Muscle layer of duodenum (tissue), 2 donors: ENCODE measurements around the gene MAP1LC3C.

Experiments used
- H3K27ac ChIP-seq: one replicate; pipeline ENCODE4 v1.7.0; 2013; ENCODE audit warnings: mild to moderate bottlenecking, low read length
- H3K27me3 ChIP-seq: one replicate; pipeline ENCODE4 v1.7.0; 2013; ENCODE audit warnings: low read depth, mild to moderate bottlenecking, control low read depth, low read length
- H3K36me3 ChIP-seq, 2 donors: one replicate each; pipeline ENCODE4 v1.7.0; 2013; ENCODE audit warnings: low read length in 2 of 2, control low read depth in 1 of 2, mild to moderate bottlenecking in 1 of 2; ENCODE audit not compliant: insufficient read depth in 2 of 2, control insufficient read depth in 1 of 2
- H3K4me1 ChIP-seq, 2 donors: one replicate each; pipeline ENCODE4 v1.7.0; 2013; ENCODE audit warnings: low read length in 2 of 2, mild to moderate bottlenecking in 2 of 2, control low read depth in 1 of 2, moderate library complexity in 1 of 2; ENCODE audit not compliant: insufficient read depth in 2 of 2, control insufficient read depth in 1 of 2
- H3K4me3 ChIP-seq, 2 donors: one replicate each; pipeline ENCODE4 v1.7.0; 2013; ENCODE audit warnings: low read length in 2 of 2, low read depth in 1 of 2, mild to moderate bottlenecking in 1 of 2
- H3K9me3 ChIP-seq, 2 donors: one replicate each; pipeline ENCODE4 v1.7.0; 2013; ENCODE audit warnings: low read length in 2 of 2, control low read depth in 1 of 2, mild to moderate bottlenecking in 1 of 2; ENCODE audit not compliant: control insufficient read depth in 1 of 2
- donor health status: healthy.

Gene MAP1LC3C

DNA sequence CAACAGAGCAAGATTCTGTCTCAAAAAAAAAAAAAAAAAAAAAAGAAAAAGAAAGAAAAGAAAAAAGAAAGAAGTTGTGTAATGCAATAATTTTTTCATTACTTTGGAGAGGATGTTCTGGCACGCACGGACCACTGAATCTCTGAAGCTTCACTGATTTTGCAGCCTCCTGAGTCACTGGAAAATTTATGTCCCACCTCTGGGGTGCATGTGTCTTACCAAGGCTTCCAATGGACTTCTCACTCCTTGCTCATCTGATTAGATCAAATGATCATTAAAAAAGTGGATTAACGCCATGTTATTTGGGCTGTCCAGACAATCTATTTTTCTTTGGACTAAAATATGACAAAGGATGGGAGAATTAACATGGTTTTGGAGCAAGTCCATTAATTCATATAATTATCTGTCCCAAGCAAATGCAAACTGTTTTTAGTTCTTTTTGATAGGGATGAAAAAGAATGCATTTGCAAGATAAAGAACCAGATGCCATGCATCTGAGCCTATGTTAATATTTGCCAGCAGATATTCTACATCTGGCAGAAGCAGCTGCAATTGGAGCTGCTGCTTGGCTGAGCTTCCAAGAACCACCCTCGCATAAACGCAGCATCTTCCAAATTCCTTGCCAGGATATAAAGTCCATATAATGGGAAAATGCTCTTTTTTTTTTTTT lies 10.1 kb upstream of the MAP1LC3C start:
- Histone ChIP-seq H3K4me1 (peaks cover 0 to 4% of the 10 kb centered on the region in 2 donors), H3K27me3 (no peaks in the 10 kb centered on the region), H3K4me3 (no peak overlapping the region), H3K36me3 (no peaks in the 10 kb centered on the region), H3K9me3 (no peaks in the 10 kb centered on the region), H3K27ac (no peak overlapping the region)

DNA sequence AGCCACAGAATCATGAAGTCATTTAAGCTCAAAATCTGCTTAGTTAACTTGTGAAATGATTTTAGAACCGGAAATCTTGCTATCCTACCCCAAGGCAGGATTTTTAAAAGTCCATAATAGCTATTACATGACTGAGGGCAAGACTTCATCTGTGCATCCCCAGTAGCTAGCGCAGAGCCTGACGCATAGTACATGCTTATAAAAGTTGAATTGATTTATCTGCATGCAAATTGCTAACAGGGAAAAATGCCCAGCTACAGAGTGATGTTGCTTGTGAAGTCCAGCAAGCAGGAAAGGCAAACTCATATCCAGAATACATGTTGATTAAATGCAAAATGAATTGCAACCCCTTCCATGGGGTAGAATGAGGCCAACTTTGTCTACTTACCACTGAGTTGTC lies 8.1 kb upstream of the MAP1LC3C start:
- H3K4me3 ChIP-seq, result no peak overlapping the region
- no peak overlapping the region for H3K27ac ChIP-seq
- H3K27me3 ChIP-seq, result no peaks in the 10 kb centered on the region
- peaks cover 0 to 4% of the 10 kb centered on the region in 2 donors for H3K4me1 ChIP-seq
- no peaks in the 10 kb centered on the region for H3K36me3 ChIP-seq
- no peaks in the 10 kb centered on the region for H3K9me3 ChIP-seq

DNA sequence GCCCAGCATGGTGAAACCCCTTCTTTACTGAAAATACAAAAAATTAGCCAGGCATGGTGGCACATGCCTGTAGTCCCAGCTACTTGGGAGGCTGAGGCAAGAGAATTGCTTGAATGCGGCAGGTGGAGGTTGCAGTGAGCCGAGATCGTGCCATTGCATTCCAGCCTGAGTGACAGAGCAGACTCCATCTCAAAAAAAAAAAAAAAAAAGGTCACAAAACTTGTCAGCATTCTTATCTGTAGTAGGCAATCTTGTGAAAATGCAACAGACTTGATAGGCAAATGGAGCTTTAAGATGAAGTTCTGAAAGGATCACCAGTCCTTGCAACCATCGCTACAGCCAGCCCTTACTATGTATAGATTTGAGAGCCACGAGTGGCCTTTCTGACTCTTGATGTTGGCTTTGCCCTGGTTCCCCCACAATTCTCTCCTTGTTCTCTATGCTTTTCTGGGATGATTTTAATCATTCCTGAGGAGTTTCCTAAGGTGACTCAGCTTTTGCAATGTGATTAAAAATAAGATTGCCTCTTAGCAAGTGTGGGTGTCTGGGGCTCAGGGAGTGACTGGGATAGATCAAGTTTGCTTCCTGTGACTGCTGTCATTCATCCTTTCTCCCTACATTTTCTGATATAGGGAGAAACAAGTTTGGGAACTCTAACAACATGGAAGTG lies 7.1 kb upstream of the MAP1LC3C start:
- no peaks in the 10 kb centered on the region for H3K9me3 ChIP-seq
- H3K4me1 ChIP-seq, result peaks cover 0 to 4% of the 10 kb centered on the region in 2 donors
- H3K27me3 ChIP-seq, result no peaks in the 10 kb centered on the region
- H3K27ac ChIP-seq, result no peak overlapping the region
- H3K36me3 ChIP-seq, result no peaks in the 10 kb centered on the region
- H3K4me3 ChIP-seq, result no peak overlapping the region

DNA sequence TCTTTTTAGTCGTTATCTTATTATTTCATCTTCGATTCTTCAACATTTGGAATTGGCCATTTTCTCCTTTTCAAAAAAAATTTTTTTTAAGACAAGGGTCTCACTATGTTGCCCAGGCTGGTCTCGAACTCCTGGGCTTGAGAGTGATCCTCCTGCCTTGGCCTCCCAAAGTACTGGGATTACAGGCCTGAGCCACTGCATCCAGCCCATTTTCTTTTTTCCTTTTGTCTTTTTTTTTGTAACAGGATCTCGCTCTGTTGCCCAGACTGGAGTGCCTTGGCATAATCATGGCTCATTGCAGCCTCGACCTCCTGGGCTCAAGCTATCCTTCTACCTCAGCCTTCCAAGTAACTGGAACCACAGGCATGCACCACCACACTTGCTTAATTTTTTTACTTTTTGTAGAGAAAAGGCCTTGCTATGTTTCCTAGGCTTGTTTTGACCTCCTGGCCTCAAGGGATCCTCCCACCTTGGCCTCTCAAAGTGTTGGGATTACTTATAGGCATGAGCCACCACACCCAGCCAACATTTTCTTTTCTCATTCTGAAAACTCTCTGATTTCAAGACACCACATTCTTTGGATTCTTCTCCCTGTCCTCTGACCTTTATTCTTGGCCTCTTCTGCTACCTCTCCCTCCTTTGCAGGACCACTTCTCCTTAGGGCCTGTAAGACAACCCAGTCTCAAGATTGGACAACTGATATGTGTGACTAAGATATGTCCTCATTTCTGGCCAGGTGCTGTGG lies 6.0 kb upstream of the MAP1LC3C start:
- H3K4me3 ChIP-seq, result no peak overlapping the region
- peaks cover 0 to 4% of the 10 kb centered on the region in 2 donors for H3K4me1 ChIP-seq
- no peaks in the 10 kb centered on the region for H3K9me3 ChIP-seq
- no peaks in the 10 kb centered on the region for H3K27me3 ChIP-seq
- no peak overlapping the region for H3K27ac ChIP-seq
- H3K36me3 ChIP-seq, result no peaks in the 10 kb centered on the region

- Histone ChIP-seq H3K27me3 (no peaks in the 10 kb centered on the region), H3K4me1 (peaks cover 5 to 6% of the 10 kb centered on the region in 2 donors), H3K36me3 (no peaks in the 10 kb centered on the region), H3K27ac (no peak overlapping the region), H3K9me3 (no peaks in the 10 kb centered on the region), H3K4me3 (no peak overlapping the region)
These were observed 3.6 kb upstream of the MAP1LC3C start for GRCh38 chr1:242002510-242002909.

DNA sequence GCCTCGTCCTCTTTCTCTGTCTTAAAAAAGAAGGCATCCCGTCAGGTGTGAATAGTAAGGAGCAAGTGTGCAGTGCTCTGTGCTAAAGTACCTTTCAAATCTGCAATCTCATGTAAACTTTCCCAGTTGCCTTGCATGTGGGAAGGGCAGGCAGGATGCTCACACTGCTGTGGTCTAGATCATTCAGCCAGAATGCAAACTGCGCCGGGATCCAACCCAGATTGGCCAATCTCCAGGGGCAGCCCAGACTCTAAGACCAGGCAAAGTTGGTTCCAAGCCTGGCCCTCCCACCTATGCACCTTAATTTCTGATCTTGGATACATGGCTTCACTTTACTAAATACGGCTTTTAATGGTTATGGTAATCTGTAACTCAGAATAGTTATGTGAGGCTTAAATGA lies 3.2 kb upstream of the MAP1LC3C start:
- no peak overlapping the region for H3K4me3 ChIP-seq
- H3K27ac ChIP-seq, result no peak overlapping the region
- H3K27me3 ChIP-seq, result no peaks in the 10 kb centered on the region
- H3K4me1 ChIP-seq, result peaks cover 5 to 6% of the 10 kb centered on the region in 2 donors
- no peaks in the 10 kb centered on the region for H3K9me3 ChIP-seq
- H3K36me3 ChIP-seq, result no peaks in the 10 kb centered on the region

- Histone ChIP-seq H3K27me3 (no peaks in the 10 kb centered on the region), H3K27ac (no peak overlapping the region), H3K36me3 (no peaks in the 10 kb centered on the region), H3K4me1 (peaks cover 5 to 6% of the 10 kb centered on the region in 2 donors), H3K4me3 (no peak overlapping the region), H3K9me3 (no peaks in the 10 kb centered on the region)
These were observed 1.5 kb upstream of the MAP1LC3C start for GRCh38 chr1:242000434-242000833.

- H3K9me3 ChIP-seq, result no peaks in the 10 kb centered on the region
- H3K27ac ChIP-seq, result no peak overlapping the region
- no peaks in the 10 kb centered on the region for H3K36me3 ChIP-seq
- H3K27me3 ChIP-seq, result no peaks in the 10 kb centered on the region
- peak overlapping the region; percentile 54 to 56 for H3K4me3 ChIP-seq
- peaks cover 5 to 6% of the 10 kb centered on the region in 2 donors for H3K4me1 ChIP-seq
These were observed 431 bp downstream of the MAP1LC3C start for GRCh38 chr1:241998412-241998921.

GRCh38 chr1:241997401-241997998 lies 1.4 kb downstream of the MAP1LC3C start:
- Histone ChIP-seq H3K9me3 (no peaks in the 10 kb centered on the region), H3K27ac (no peak overlapping the region), H3K4me1 (peaks cover 5 to 6% of the 10 kb centered on the region in 2 donors), H3K4me3 (no peak overlapping the region), H3K36me3 (no peaks in the 10 kb centered on the region), H3K27me3 (no peaks in the 10 kb centered on the region)

DNA sequence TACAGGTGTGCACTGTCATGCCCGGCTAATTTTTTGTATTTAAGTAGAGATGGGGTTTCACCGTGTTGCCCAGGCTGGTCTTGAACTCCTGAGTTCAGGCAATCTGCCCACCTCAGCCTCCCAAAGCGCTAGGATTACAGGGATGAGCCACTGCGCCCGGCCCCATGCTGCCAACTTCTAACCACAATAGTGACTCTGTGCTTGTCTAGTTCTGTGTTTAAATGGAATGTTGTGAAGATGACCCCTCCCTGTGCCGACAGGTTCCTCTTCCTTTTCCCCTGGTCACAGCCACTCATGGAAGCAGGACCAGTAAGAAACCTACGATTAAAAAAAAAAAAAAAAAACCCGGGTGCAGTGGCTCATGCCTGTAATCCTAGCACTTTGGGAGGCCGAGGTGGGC lies 4.7 kb downstream of the MAP1LC3C start:
- Histone ChIP-seq H3K9me3 (no peaks in the 10 kb centered on the region), H3K4me1 (peaks cover 4 to 5% of the 10 kb centered on the region in 2 donors), H3K36me3 (no peaks in the 10 kb centered on the region), H3K27ac (no peak overlapping the region), H3K27me3 (no peaks in the 10 kb centered on the region), H3K4me3 (no peak overlapping the region)

DNA sequence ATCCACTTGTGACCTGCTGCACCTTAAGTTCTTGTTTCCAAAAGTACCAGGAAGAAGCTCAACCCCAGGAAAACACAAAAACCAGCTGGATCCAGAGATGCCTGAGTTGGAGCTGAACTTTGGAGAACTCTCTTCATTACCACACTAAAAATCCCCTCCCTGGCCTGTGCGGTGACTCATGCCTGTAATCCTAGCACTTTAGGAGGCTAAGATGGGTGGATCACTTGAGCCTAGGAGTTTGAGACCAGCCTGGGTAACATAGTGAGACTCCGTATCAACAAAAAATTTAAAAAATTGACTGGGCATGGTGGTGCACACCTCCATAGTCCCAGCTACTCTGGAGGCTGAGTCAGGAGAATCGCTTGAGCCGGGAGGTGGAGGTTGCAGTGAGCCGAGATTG lies 6.2 kb downstream of the MAP1LC3C start:
- Histone ChIP-seq H3K27ac (no peak overlapping the region), H3K4me1 (no peaks in the 10 kb centered on the region), H3K4me3 (no peak overlapping the region), H3K27me3 (no peaks in the 10 kb centered on the region), H3K36me3 (no peaks in the 10 kb centered on the region), H3K9me3 (no peaks in the 10 kb centered on the region)
